NCI-H345 (cell line): ENCODE measurements around the gene NUMB.

Experiments
- DNase-seq: peaks from one replicate; lab custom pipeline; 2025; lab: John Stamatoyannopoulos, UW

Gene NUMB

DNA sequence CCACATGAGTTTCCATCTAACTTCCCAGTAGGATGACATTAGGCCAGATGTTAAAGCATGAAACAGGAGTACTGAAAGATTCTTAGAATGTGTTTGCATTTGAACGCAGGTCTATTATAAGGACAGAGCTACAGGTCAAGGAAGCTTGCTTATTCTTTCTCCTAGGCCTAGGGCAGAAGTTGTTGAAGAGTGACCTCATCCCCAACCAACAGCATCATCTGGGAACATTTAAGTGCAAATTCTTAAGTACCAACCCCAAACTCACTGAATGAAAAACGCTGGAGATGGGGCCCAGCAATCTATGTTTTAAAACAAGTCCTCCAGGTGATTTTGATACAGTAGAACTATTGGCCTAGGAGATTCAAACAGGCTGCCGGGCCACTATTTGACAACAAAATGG, 168.6 kb downstream of the NUMB start:
- DNase-seq, result no peak

DNA sequence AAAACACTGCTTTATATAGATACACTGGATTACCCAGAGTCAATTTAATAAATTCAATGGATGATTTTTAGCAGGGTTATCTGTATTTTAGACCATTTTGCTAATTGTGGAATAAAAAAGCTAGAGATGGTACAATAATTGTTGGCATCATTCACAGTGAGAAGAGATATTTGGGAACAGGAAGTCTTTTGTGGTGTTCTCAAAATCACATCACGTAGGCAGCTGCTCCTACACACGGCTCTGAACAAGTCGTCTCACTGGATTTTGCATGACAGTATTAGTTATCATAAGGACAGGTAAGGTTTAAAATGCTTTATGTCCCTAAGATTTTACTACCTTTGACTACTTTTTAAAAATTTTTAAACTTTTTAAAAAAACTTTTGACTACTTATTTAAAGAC, 169.0 kb downstream of the NUMB start:
- DNase-seq, result no peak

GRCh38 chr14:73287071-73287470, 171.3 kb downstream of the NUMB start:
- no peak for DNase-seq

- DNase-seq, result no peak
Measured at GRCh38 chr14:73286598-73286997, 171.7 kb downstream of the NUMB start.

DNA sequence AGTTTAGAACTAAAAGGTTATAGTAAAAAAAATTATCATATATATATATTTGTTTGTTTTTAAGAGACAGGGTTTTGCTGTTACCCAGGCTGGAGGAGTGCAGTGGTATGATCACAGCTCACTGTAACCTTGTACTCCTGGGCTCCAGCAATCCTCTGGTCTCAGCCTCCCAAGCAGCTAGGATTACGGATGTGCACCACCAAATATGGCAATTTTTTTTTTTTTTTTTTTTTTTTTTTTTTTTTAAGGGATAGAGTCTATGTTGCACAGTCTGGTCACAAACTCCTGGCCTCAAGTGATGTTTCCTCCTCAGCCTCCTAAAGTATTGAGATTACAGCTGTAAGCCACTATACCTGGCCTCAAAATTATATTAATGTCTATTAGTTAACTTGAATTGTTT, 172.4 kb downstream of the NUMB start:
- no peak for DNase-seq

GRCh38 chr14:73283608-73284379, 174.6 kb downstream of the NUMB start:
- DNase-seq, result no peak

DNA sequence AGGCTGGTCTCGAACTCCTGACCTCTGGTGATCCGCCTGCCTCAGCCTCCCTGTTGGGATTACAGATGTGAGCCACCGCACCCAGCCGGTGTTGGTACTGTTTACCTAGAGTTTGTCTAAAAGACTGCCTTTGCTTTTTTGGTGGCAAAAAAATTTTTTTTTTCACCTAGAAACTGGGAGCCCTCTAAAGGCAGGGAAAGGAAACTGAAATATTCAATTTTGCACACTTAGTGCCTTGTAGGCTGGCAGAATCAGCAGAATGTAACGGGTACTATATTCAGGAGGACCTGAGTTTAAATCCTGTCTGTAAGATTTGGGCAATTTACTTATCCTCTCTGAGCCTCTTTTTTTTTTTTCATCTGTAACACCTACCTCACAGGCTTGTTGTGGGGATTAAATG, 177.4 kb downstream of the NUMB start:
- DNase-seq, result no peak

- no peak for DNase-seq
Measured at GRCh38 chr14:73277376-73277775, 181.0 kb downstream of the NUMB start.

DNA sequence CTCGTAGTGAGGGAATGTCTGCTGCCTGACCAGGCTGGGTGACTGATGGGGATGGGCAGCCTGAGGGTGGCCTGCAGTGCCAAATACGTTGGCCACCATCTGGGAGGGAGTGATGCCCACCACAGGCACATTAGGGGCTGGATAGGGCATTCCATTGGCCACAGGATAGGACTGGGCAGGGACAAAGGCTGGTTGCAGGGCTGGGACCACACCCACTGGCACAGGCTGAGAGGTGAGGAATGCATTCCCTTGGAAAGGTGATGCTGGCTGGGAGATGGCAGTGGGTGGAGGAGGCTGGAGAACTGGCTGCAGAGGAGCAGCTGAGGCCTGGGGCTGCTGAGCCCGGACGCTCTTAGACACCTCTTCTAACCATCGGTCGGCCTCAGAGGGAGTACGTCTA, 181.5 kb downstream of the NUMB start:
- DNase-seq, result no peak

- no peak for DNase-seq
Measured at GRCh38 chr14:73273799-73274198, 184.5 kb downstream of the NUMB start.

DNA sequence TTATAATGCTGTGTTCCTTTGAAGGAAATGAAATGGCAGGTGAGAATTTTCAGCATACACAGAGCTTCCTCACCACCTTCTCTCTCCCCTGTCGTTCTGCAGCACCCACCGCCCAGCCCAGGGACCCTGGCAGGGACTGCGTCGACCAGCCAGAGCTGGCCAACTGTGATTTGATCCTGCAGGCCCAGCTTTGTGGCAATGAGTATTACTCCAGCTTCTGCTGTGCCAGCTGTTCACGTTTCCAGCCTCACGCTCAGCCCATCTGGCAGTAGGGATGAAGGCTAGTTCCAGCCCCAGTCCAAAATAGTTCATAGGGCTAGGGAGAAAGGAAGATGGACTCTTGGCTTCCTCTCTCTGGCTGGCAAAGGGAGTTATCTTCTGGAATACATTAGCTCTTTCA, 186.0 kb downstream of the NUMB start:
- DNase-seq, result no peak

GRCh38 chr14:73269729-73270531, 188.4 kb downstream of the NUMB start:
- DNase-seq, result no peak

- no peak for DNase-seq
Measured at GRCh38 chr14:73267474-73267873, 190.9 kb downstream of the NUMB start.

DNA sequence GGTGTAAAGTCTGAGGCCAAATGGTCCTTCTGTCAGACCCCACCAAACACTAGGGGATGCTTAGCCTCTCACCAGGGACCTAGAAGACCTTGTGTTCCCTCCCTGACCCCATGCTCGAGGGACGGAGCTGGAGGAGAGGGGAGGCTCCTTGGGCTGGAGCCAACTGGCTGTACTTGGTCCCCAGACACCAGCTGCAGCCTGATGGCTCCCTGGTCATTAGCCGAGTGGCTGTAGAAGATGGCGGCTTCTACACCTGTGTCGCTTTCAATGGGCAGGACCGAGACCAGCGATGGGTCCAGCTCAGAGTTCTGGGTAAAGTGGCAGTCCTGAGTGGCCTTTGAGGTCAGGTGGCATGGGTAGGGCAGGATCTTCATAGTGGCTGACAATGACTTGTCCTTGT, 192.0 kb downstream of the NUMB start:
- no peak for DNase-seq

DNA sequence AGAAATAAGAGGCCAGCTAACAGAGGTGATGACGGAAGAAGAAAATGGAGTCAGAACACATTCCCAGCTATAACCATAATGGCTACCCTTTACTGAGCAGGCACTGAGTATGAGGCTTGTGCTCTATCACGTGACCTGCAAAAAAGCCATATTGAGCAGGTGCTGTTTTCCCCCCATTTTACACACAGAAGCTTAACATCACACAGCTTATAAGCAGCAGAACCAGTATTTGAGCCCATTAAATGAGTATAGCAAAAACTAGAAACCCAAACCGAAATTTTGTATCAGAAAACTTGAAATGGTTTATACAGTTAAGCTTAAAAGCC, 192.7 kb downstream of the NUMB start:
- DNase-seq, result no peak

DNA sequence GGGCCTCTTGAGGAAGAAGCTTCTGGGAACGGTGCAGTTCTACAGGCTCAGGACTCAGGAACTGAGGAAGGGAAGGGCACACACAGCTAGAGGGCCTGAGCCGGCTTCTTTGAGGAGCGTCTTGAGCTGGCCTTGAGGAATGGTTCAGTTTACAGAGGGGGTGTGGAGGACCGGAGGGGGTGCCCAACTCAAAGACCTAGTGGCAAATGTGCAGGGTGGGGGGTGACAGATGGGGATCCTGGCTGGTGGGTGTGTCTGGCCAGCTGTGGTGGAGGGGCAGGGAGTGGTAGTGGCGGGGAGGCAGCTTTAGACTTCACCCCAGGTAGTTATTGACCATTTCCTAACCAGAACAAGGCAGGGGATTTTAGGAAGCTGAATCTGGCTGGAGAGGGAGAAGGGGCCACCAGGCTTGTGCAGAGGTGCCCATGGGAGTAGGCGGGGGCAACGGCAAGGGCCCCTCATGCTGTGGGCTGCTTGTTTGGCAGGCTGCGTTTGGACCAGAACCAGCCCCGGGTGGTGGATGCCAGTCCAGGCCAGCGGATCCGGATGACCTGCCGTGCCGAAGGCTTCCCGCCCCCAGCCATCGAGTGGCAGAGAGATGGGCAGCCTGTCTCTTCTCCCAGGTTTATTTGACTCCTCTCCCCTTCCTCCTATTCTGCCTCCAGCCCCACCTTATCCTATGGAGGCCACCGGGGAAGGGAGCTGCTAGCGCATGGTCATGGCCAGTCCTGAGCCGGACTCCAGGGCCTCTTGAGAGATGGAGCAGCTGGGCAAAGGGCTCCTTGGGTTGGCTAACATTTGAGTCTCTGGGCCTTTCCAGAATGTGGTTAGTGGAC, 193.2 kb downstream of the NUMB start:
- no peak for DNase-seq

DNA sequence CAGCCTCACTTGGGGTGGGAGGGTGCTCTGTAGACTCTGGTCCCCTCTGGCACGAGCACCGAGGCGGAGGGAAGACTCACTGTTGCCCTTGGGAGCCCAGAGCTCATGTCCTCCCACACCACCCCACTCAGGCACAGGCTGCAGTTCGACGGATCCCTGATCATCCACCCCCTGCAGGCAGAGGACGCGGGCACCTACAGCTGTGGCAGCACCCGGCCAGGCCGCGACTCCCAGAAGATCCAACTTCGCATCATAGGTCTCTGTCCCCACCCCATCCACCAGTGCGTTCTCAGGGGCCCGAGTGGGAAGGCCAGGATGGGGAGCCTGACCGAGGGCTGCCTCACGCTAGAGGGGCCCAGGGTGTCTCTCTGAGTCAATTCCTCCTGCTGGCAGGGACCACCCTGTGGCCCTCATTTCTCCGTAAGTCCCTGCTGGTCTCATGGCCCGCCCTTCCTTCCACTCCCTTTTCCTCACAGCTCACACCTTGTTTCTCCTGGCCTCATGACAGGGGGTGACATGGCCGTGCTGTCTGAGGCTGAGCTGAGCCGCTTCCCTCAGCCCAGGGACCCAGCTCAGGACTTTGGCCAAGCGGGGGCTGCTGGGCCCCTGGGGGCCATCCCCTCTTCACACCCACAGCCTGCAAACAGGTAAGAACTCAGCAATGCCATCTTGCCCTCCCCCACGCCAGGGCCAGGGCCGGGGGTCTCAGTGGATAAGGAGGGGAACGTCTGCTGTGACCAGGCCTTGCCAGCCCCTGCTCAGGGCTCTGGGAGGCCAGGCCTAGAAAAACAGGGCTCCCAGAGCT, 194.1 kb downstream of the NUMB start:
- no peak for DNase-seq

DNA sequence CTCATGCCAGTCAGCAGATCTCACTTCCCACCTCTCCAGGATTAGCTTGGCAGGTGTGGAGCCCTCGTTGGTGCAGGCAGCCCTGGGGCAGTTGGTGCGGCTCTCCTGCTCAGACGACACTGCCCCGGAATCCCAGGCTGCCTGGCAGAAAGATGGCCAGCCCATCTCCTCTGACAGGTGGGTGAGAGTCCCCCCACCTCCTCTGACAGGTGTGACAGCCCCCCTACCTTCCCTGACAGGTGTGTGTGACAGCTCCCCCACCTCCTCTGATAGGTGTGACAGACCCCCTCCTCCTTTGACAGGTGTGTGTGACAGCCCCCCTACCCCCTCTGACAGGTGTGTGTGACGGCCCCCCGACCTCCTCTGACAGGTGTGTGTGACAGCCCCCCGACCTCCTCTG, 194.7 kb downstream of the NUMB start:
- DNase-seq, result no peak

DNA sequence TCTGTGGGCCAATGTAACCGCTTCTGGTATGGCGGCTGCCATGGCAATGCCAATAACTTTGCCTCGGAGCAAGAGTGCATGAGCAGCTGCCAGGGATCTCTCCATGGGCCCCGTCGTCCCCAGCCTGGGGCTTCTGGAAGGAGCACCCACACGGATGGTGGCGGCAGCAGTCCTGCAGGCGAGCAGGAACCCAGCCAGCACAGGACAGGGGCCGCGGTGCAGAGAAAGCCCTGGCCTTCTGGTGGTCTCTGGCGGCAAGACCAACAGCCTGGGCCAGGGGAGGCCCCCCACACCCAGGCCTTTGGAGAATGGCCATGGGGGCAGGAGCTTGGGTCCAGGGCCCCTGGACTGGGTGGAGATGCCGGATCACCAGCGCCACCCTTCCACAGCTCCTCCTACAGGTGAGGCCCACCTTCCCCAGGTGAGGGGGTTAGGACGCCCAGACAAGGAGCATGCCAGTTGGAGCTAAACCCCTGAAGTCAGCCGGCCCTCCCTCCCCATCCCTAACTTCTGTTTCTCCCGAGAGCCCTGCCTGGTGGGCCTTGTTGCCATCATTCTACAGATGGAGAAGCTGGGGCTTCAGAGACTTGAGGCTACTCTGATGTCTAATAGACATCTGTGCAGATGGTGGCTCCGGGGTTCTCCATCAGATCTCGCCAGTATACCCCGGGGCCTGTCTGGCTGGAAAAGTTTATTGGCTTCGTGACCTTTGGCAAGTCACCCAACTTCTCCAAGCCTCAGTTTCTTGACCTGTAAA, 195.7 kb downstream of the NUMB start:
- DNase-seq, result no peak

DNA sequence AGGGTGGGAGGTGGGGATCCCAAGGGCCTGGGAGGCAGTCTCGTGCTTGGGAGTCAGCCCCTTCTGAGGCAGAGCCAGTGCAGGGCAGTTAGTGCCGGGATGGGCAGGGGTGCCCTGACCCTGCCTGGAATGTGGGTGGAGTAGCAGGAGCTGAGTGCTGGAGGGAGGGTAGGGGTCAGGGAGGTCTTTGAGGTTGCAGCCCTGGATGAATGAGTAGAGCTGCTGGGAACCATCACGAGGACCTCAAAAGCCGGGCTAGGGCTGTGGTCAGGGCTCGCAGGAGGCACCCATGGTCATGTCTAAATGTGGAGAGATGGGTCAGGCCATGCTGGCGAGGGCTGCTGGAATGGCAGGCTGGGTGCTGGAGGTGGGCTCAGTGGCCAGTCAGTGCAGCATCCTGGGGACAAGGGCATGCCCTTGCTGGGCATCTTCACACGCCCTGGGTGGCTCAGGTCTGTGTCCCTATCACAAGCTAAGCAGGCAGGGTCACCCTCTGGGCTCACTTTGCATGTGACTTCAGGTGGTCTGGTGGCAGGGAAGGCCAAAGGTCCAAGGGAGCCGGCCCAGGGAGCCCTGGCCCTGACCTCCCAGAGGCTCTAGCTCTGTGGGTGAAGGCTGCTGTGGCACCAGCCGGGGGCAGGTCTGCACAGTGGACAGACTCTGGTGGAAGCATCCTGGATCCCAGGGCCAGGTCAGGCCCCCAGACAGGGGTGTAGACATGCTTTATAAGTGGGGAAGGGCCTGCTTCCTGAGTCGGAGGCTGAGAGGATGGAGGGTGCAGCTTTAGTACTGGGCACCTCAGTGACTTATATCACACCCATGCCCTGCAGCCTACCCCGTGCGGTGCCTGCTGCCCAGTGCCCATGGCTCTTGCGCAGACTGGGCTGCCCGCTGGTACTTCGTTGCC, 196.6 kb downstream of the NUMB start:
- DNase-seq, result no peak
